ENCODE measurements around the gene TNS3. TPM values are rescaled to one million over a fixed set of nuclear protein-coding genes. Genes with fewer than 3 reads are reported as not detected.
"Not testable (repeated sequence)": the region's sequence is repeated elsewhere in the genome, so short reads cannot be mapped to it uniquely, and the experiment has no call there.

TNS3 gene
- total RNA-seq, 1 donor from 2014 or later: 7.3 TPM

GRCh38 chr7:47603514-47604255, 21.8 kb upstream of the TNS3 start:
- not testable (repeated sequence) for DNase-seq (ENCODE audit: low read depth in 2 of 2)

- DNase-seq (ENCODE audit: low read depth in 2 of 2): no peak
These were observed 20.5 kb upstream of the TNS3 start for GRCh38 chr7:47602272-47603004.

GRCh38 chr7:47601881-47602249, 20.0 kb upstream of the TNS3 start:
- no peak for DNase-seq (ENCODE audit: low read depth in 2 of 2)

GRCh38 chr7:47601119-47601880, 19.4 kb upstream of the TNS3 start:
- DNase-seq (ENCODE audit: low read depth in 2 of 2): peak in 1 of 2 donors; percentile 77

- peak in 1 of 2 donors; percentile 37 for DNase-seq (ENCODE audit: low read depth in 2 of 2)
These were observed 18.5 kb upstream of the TNS3 start for GRCh38 chr7:47600199-47601118.

- DNase-seq (ENCODE audit: low read depth in 2 of 2): no peak
These were observed 15.5 kb upstream of the TNS3 start for GRCh38 chr7:47597379-47597778.

GRCh38 chr7:47596502-47597202, 14.7 kb upstream of the TNS3 start:
- peak in 1 of 2 donors; percentile 26 for DNase-seq (ENCODE audit: low read depth in 2 of 2)

- DNase-seq (ENCODE audit: low read depth in 2 of 2): no peak
These were observed 12.5 kb upstream of the TNS3 start for GRCh38 chr7:47594406-47594805.

GRCh38 chr7:47591655-47592572, 10.0 kb upstream of the TNS3 start:
- no peak for DNase-seq (ENCODE audit: low read depth in 2 of 2)

GRCh38 chr7:47591089-47591654, 9.3 kb upstream of the TNS3 start:
- no peak for DNase-seq (ENCODE audit: low read depth in 2 of 2)

- DNase-seq (ENCODE audit: low read depth in 2 of 2): not testable (repeated sequence)
These were observed 8.3 kb upstream of the TNS3 start for GRCh38 chr7:47590215-47590614.

- no peak for DNase-seq (ENCODE audit: low read depth in 2 of 2)
These were observed 6.9 kb upstream of the TNS3 start for GRCh38 chr7:47588704-47589225.

GRCh38 chr7:47587976-47588375, 6.1 kb upstream of the TNS3 start:
- DNase-seq (ENCODE audit: low read depth in 2 of 2): no peak

- DNase-seq (ENCODE audit: low read depth in 2 of 2): no peak
These were observed 5.4 kb upstream of the TNS3 start for GRCh38 chr7:47587351-47587750.

- DNase-seq (ENCODE audit: low read depth in 2 of 2): no peak
These were observed 5.0 kb upstream of the TNS3 start for GRCh38 chr7:47586925-47587324.

GRCh38 chr7:47586161-47586670, 4.3 kb upstream of the TNS3 start:
- DNase-seq (ENCODE audit: low read depth in 2 of 2): not testable (repeated sequence)

GRCh38 chr7:47584536-47584895, 2.6 kb upstream of the TNS3 start:
- DNase-seq (ENCODE audit: low read depth in 2 of 2): no peak

GRCh38 chr7:47583739-47584535, 2.0 kb upstream of the TNS3 start:
- no peak for DNase-seq (ENCODE audit: low read depth in 2 of 2)
